GM12878 (cell line): ENCODE data around the gene PSMA8. TPM values are rescaled to one million over a fixed set of nuclear protein-coding genes. Genes with fewer than 3 reads are reported as not detected.
A peak's percentile ranks its signal among the peaks of the same experiment; 100 is the strongest.

ENCODE experiments used
- ATAC-seq: fragments of 200-7000 bp; cut with Tn5 transposase; 3 replicates; pipeline ENCODE4 v1.9.1; 2020; ENCODE audit warnings: mild to moderate bottlenecking, moderate library complexity
- Bru-seq: library from RNA; stranded (reverse); fragments of 400-500 nt; gene quantifications from one replicate; lab custom pipeline; 2021; lab: Mats Ljungman, UMichigan
- BruChase-seq, 2 experiments: library from RNA; stranded (reverse); fragments of 400-500 nt; gene quantifications; one replicate each; lab custom pipeline; 2021; lab: Mats Ljungman, UMichigan
- BruUV-seq: library from RNA; stranded (reverse); fragments of 400-500 nt; replicated peaks from 2 replicates; lab custom pipeline; 2021; lab: Mats Ljungman, UMichigan
- CTCF ChIA-PET: fragments of 300-600 bp; sonication (Branson Sonifier 250); formaldehyde crosslinking; extraction: SDS; loops from one replicate; lab custom pipeline; 2021; ENCODE audit warnings: inconsistent platforms; lab: Yijun Ruan, JAX
- POLR2A ChIA-PET: fragments of 350-600 bp; formaldehyde crosslinking; extraction: SDS; loops from one replicate; lab custom pipeline; 2021; ENCODE audit warnings: inconsistent platforms; lab: Charles Lee
- RAD21 ChIA-PET: fragments of 300-600 bp; sonication (Branson Sonifier 250); formaldehyde crosslinking; loops from one replicate; lab custom pipeline; 2023; ENCODE audit warnings: antibody characterized with exemption; ENCODE audit not compliant: unreplicated experiment; lab: Charles Lee
- SMC1A ChIA-PET: fragments of 300-600 bp; sonication (Branson Sonifier 250); formaldehyde crosslinking; loops from one replicate; lab custom pipeline; 2023; ENCODE audit not compliant: unreplicated experiment, uncharacterized antibody; lab: Charles Lee
- DNase-seq: peaks from one replicate; pipeline ENCODE4 v3.0.0-alpha.2; 2011; ENCODE audit warnings: low read depth, low spot score
- FAIRE-seq: peaks from 3 replicates; lab custom pipeline; 2011; peaks lifted over from hg19 to GRCh38; lab: Jason Lieb, UNC
- H2AFZ ChIP-seq: 2 replicates; pipeline ENCODE4 v1.6.0; 2011; ENCODE audit warnings: low read depth, low read length, control low read depth; ENCODE audit not compliant: control insufficient read depth
- H3K27ac ChIP-seq: 2 replicates; pipeline ENCODE4 v1.5.1; 2011; ENCODE audit warnings: control low read depth; ENCODE audit not compliant: control insufficient read depth, insufficient read depth
- H3K27me3 ChIP-seq, 2 experiments: replicated peaks in 1 of 2; 2 replicates each; pipeline versions ENCODE4 v1.6.0 to v1.6.1; 2011; ENCODE audit warnings: low read length in 1 of 2; ENCODE audit not compliant: control insufficient read depth in 2 of 2, insufficient read depth in 2 of 2
- H3K36me3 ChIP-seq, 2 experiments: 2 replicates each; pipeline ENCODE4 v1.5.1; 2011; ENCODE audit warnings: low read length in 1 of 2; ENCODE audit not compliant: control insufficient read depth in 2 of 2, insufficient read depth in 2 of 2
- H3K4me1 ChIP-seq: 2 replicates; pipeline ENCODE4 v1.6.1; 2011; ENCODE audit warnings: mild to moderate bottlenecking, low read length, moderate library complexity, mixed read lengths; ENCODE audit not compliant: control insufficient read depth, insufficient read depth
- H3K4me2 ChIP-seq: 2 replicates; pipeline ENCODE4 v1.6.0; 2011; ENCODE audit warnings: control low read depth; ENCODE audit not compliant: control insufficient read depth, insufficient read depth
- H3K4me3 ChIP-seq: fragments of 200-600 bp; sonication (generic); 2 replicates; pipeline ENCODE4 v1.5.1; 2016
- H3K79me2 ChIP-seq: 2 replicates; pipeline ENCODE4 v1.6.0; 2011; ENCODE audit warnings: low read length; ENCODE audit not compliant: control insufficient read depth, insufficient read depth
- H3K9ac ChIP-seq: 2 replicates; pipeline ENCODE4 v1.8.0; 2011; ENCODE audit warnings: low read length, control low read depth, mixed read lengths; ENCODE audit not compliant: control insufficient read depth, insufficient read depth
- H3K9me3 ChIP-seq: replicated peaks from 3 replicates; pipeline ENCODE4 v1.5.1; 2011; ENCODE audit warnings: mild to moderate bottlenecking, low read length; ENCODE audit not compliant: control insufficient read depth, insufficient read depth
- H4K20me1 ChIP-seq: 2 replicates; pipeline ENCODE4 v1.6.0; 2011; ENCODE audit not compliant: control insufficient read depth, insufficient read depth
- BRCA1 ChIP-seq: IDR thresholded peaks from 2 replicates; pipeline ENCODE4 v1.6.1; 2011; ENCODE audit warnings: low read depth, low read length, improper control_type of control experiment
- CHD4 ChIP-seq: fragments of 200-600 bp; sonication (generic); IDR thresholded peaks from 2 replicates; pipeline ENCODE4 v1.6.1; 2016; ENCODE audit warnings: mild to moderate bottlenecking
- EED ChIP-seq: sonication (generic); IDR thresholded peaks from 2 replicates; pipeline ENCODE4 v1.6.1; 2016; ENCODE audit warnings: antibody characterized with exemption, low read depth
- GATAD2B ChIP-seq: fragments of 450-650 bp; conservative IDR thresholded peaks from 2 replicates; pipeline ENCODE4 v1.6.1; 2017; ENCODE audit warnings: low read depth, mild to moderate bottlenecking, moderate library complexity
- IRF4 ChIP-seq: IDR thresholded peaks from 2 replicates; pipeline ENCODE4 v1.6.1; 2011; ENCODE audit warnings: low read depth, low read length
- JUNB ChIP-seq: IDR thresholded peaks from 2 replicates; pipeline ENCODE4 v1.6.1; 2016; ENCODE audit warnings: antibody characterized with exemption, mild to moderate bottlenecking
- NFYB ChIP-seq: IDR thresholded peaks from 2 replicates; pipeline ENCODE4 v1.6.1; 2011; ENCODE audit warnings: low read depth, mild to moderate bottlenecking, low read length, improper control_type of control experiment, moderate library complexity; ENCODE audit not compliant: insufficient read depth
- RAD51 ChIP-seq: fragments of 450-650 bp; IDR thresholded peaks from 2 replicates; pipeline ENCODE4 v1.6.1; 2016; ENCODE audit warnings: moderate library complexity, mild to moderate bottlenecking, inconsistent platforms
- RBBP5 ChIP-seq: fragments of 200-600 bp; sonication (generic); conservative IDR thresholded peaks from 2 replicates; pipeline ENCODE4 v1.6.1; 2016
- SIN3A ChIP-seq: IDR thresholded peaks from 2 replicates; pipeline ENCODE4 v1.6.1; 2012; ENCODE audit warnings: low read depth, low read length, improper control_type of control experiment
- SMAD5 ChIP-seq: IDR thresholded peaks from 2 replicates; pipeline ENCODE4 v1.6.1; 2016; ENCODE audit warnings: antibody characterized with exemption, low read depth
- SREBF1 ChIP-seq: IDR thresholded peaks from 2 replicates; pipeline ENCODE4 v1.6.1; 2012; ENCODE audit warnings: mild to moderate bottlenecking, low read length
- TAF1 ChIP-seq: IDR thresholded peaks from 2 replicates; pipeline ENCODE4 v1.6.1; 2011; ENCODE audit warnings: mild to moderate bottlenecking, low read depth, low read length, borderline replicate concordance
- WRNIP1 ChIP-seq: IDR thresholded peaks from 2 replicates; pipeline ENCODE4 v1.6.1; 2011; ENCODE audit warnings: low read depth, low read length, improper control_type of control experiment, borderline replicate concordance
- ZZZ3 ChIP-seq: IDR thresholded peaks from 2 replicates; pipeline ENCODE4 v1.6.1; 2011; ENCODE audit warnings: low read depth; ENCODE audit not compliant: control insufficient read depth, insufficient read length
- WGBS: methylation state at CpG from one replicate; pipeline ENCODE4 v1.1.6; 2016; ENCODE audit warnings: low lambda C conversion rate; ENCODE audit not compliant: insufficient replicate concordance, insufficient coverage; ENCODE audit errors: missing lambda C conversion rate; 5-methylcytosine and 5-hydroxymethylcytosine counted together
- in situ Hi-C: fragments of 300-500 bp; cut with MboI; formaldehyde crosslinking; loops from 9 replicates; pipeline ENCODE4 v1.14.3; 2018; ENCODE audit warnings: mixed read lengths
- intact Hi-C: fragments of 100-400 bp; cut with micrococcal nuclease; formaldehyde crosslinking; loops from one replicate; pipeline ENCODE4 v1.14.2; 2022; ENCODE audit not compliant: unreplicated experiment
- long read RNA-seq, 2 experiments: library from polyadenylated mRNA; unstranded; transcript quantifications; one replicate each; pipeline ENCODE4 v2.0.0, GENCODE V29; 2019 to 2020
- polyA minus RNA-seq, 3 experiments: library from RNA; depleted of rRNA, polyadenylated mRNA; stranded (reverse); fragments of >200 nt; gene quantifications; 2 replicates each; pipeline ENCODE4 v1.2.3, GENCODE V29; 2011
- polyA plus RNA-seq, 11 experiments: library from polyadenylated mRNA; depleted of rRNA in 4 of 11; unstranded in 6 of 11; stranded (reverse) in 5 of 11; fragments of >200 nt; fragmentation: Nextera tagmentation in 4 of 11; fragmentation: Illumina TruSeq in 1 of 11; extraction: Ambion mirVana in 4 of 11; extraction: Trizol in 1 of 11; gene quantifications; 1 replicate in 1 of 11; 2 replicates in 10 of 11; pipeline versions ENCODE4 v1.2.1 to v1.2.3, GENCODE V29; 2011 to 2016; ENCODE audit warnings: inconsistent platforms in 2 of 11, missing spikeins in 2 of 11, low read depth in 1 of 11
- total RNA-seq, 4 experiments: library from RNA; depleted of rRNA in 3 of 4; stranded (reverse); fragments of >200 nt in 3 of 4; fragmentation: Illumina TruSeq in 1 of 4; extraction: Trizol in 1 of 4; gene quantifications; 2 replicates each; pipeline versions ENCODE4 v1.2.1 to v1.2.3, GENCODE V29; 2013 to 2021
- TF ChIP-seq, protein P1 (sequence below): fragments of 450-650 bp; IDR thresholded peaks from 2 replicates; pipeline ENCODE4 v1.6.1; 2016; ENCODE audit warnings: mild to moderate bottlenecking

PSMA8 gene
- total RNA-seq (2013; cell fraction: nucleolus; rRNA removed): not detected in 2 replicates
- total RNA-seq (2014; rRNA removed): not detected in 2 replicates
- total RNA-seq (2014; rRNA removed; fragmentation: Illumina TruSeq; extraction: Trizol): not detected in 2 replicates
- total RNA-seq (2021): not detected in 2 replicates
- not detected for polyA plus RNA-seq (2011; ENCODE audit: low read depth)
- 0.13 and 0.15 TPM in 2 replicates for polyA plus RNA-seq (2011; rRNA removed)
- not detected in 2 replicates for polyA plus RNA-seq (2011; cell fraction: cytosol; rRNA removed)
- not detected in 2 replicates for polyA plus RNA-seq (2011; cell fraction: nucleus; rRNA removed)
- 0.16 TPM in 1 of 2 replicates, not detected in the other for polyA plus RNA-seq (2012)
- 0.07 TPM in 1 of 2 replicates, not detected in the other for polyA plus RNA-seq (2014; fragmentation: Illumina TruSeq; extraction: Trizol)
- under 1 TPM; 0.07 to 0.11 TPM for polyA plus RNA-seq (2014; fragmentation: Nextera tagmentation; extraction: Ambion mirVana)
- polyA plus RNA-seq (2014; rRNA removed): not detected in 2 replicates
- not detected for polyA plus RNA-seq (2016; fragmentation: Nextera tagmentation; extraction: Ambion mirVana)
- not detected in 2 replicates for polyA minus RNA-seq (2011; rRNA and poly(A)+ RNA removed)
- polyA minus RNA-seq (2011; cell fraction: cytosol; rRNA and poly(A)+ RNA removed): not detected in 2 replicates
- not detected in 2 replicates for polyA minus RNA-seq (2011; cell fraction: nucleus; rRNA and poly(A)+ RNA removed)
- Bru-seq, nascent RNA: percentile 10 among the genes with signal in this experiment
- percentile 9 among the genes with signal in this experiment for BruChase-seq, experiment 1, labeled RNA remaining after a 6-hour chase
- BruChase-seq, experiment 2, labeled RNA remaining after a 2-hour chase: percentile 3 among the genes with signal in this experiment
- long read RNA-seq, experiment 1: 0 reads
- long read RNA-seq, experiment 2: 0 reads

- POLR2A ChIA-PET: no interaction called here
- no peaks in the 10 kb centered on the region for H3K4me1 ChIP-seq
- CTCF ChIA-PET: interaction anchor here (1.5 kb wide), 1 partner anchor 26 kb away, joined by 4 read pairs; no protein-coding TSS in a partner anchor
- H3K36me3 ChIP-seq: no peaks in the 10 kb centered on the region
- H3K9me3 ChIP-seq: no peaks in the 10 kb centered on the region
- H2AFZ ChIP-seq: no peak within 1 kb of the TSS
- no TSS peak for BruUV-seq
- RAD21 ChIA-PET: no interaction called here
- no peak within 1 kb of the TSS for H3K27ac ChIP-seq
- no peak within 1 kb of the TSS for H3K4me2 ChIP-seq
- SMC1A ChIA-PET: no interaction called here
- no peak for FAIRE-seq
- intact Hi-C loops: no loop called here
- TF ChIP-seq EED (no peak), WRNIP1 (no peak), NFYB (no peak), TAF1 (no peak), SMAD5 (no peak), ZZZ3 (no peak), SIN3A (no peak), RBBP5 (no peak), GATAD2B (no peak), CHD4 (no peak), IRF4 (no peak), RAD51 (no peak), JUNB (no peak), BRCA1 (no peak), SREBF1 (no peak)
- TF ChIP-seq, protein P1, sequence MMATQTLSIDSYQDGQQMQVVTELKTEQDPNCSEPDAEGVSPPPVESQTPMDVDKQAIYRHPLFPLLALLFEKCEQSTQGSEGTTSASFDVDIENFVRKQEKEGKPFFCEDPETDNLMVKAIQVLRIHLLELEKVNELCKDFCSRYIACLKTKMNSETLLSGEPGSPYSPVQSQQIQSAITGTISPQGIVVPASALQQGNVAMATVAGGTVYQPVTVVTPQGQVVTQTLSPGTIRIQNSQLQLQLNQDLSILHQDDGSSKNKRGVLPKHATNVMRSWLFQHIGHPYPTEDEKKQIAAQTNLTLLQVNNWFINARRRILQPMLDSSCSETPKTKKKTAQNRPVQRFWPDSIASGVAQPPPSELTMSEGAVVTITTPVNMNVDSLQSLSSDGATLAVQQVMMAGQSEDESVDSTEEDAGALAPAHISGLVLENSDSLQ: no peak
- no peaks in the 10 kb centered on the region for H3K79me2 ChIP-seq
- ATAC-seq: no peak
- no peak within 1 kb of the TSS for H3K9ac ChIP-seq
- H3K4me3 ChIP-seq: no peak within 1 kb of the TSS
- no peaks in the 10 kb centered on the region for H3K27me3 ChIP-seq
- in situ Hi-C loops: no loop called here
- H4K20me1 ChIP-seq: no peaks in the 10 kb centered on the region
- no peak for DNase-seq
- WGBS: 95% methylated on average over 20 of the region's 31 CpGs
These were observed at the start of gene PSMA8 for GRCh38 chr18:26133652-26134051. PSMA8 (plus strand) TSS chr18:26133869; CDS start chr18:26133966, 97 bp downstream.
